Measurements from ENCODE around the gene FAM25G. TPM values are rescaled to one million over a fixed set of nuclear protein-coding genes. Genes with fewer than 3 reads are reported as not detected.

The FAM25G gene
- total and polyA plus RNA-seq, 2 donors (not counting 3 experiments of a cell fraction or from before 2014, with no cell fraction given) = not detected

- H3K79me2 ChIP-seq (ENCODE audit: control insufficient read depth, insufficient read depth, low read length) = no peaks in the 10 kb centered on the region
- BruUV-seq (replicated peaks) = no TSS peak
- H3K27ac ChIP-seq (ENCODE audit: insufficient read depth, low read depth, low read length) = no peak overlapping the region
- H3K4me2 ChIP-seq (ENCODE audit: insufficient read depth, low read length) = no peak overlapping the region
- ChIA-PET CTCF (interaction anchor here (1.1 to 2.5 kb wide), 4 partner anchors 16 to 78 kb away, joined by 3 to 8 read pairs (median 3); partner anchors contain the start of gene ZNF488), POLR2A (no interaction called here)
- no peaks in the 10 kb centered on the region for H3K36me3 ChIP-seq (ENCODE audit: control insufficient read depth in 2 of 2, extremely low read depth in 1 of 2, insufficient read depth in 2 of 2, low read length in 2 of 2)
- H2AFZ ChIP-seq (ENCODE audit: low read depth, low read length) = no peak overlapping the region
- H4K20me1 ChIP-seq (replicated peaks; ENCODE audit: control insufficient read depth, extremely low read depth, insufficient read depth, low read length) = no peaks in the 10 kb centered on the region
- FAIRE-seq = no peak
- TF ChIP-seq CTCF (IDR thresholded peaks at IDR 0.05; ENCODE audit: extremely low read depth in 1 of 2, insufficient read depth in 1 of 2, low read depth in 1 of 2, low read length in 2 of 2) (no peak), EZH2 (IDR thresholded peaks at IDR 0.05; ENCODE audit: borderline replicate concordance, low read depth, low read length, severe bottlenecking) (no peak), MAX (IDR thresholded peaks at IDR 0.05; ENCODE audit: insufficient read depth, insufficient read length) (no peak), JUN (IDR thresholded peaks at IDR 0.05; ENCODE audit: borderline replicate concordance, insufficient read depth, insufficient read length, low read depth) (no peak), POLR2AphosphoS5 (IDR thresholded peaks at IDR 0.05; ENCODE audit: insufficient read depth, low read depth, low read length) (no peak), MYC (IDR thresholded peaks at IDR 0.05; ENCODE audit: low read depth, low read length) (no peak), FOS (IDR thresholded peaks at IDR 0.05; ENCODE audit: borderline replicate concordance, insufficient read depth, low read length) (no peak), POLR2A (IDR thresholded peaks at IDR 0.05; ENCODE audit: low read depth, low read length) (no peak), GATA2 (IDR thresholded peaks at IDR 0.05; ENCODE audit: insufficient read depth, insufficient read length, low read depth, low read length) (no peak)
- H3K9me1 ChIP-seq (replicated peaks; ENCODE audit: control insufficient read depth, extremely low read depth, insufficient read depth, low read length) = no peaks in the 10 kb centered on the region
- peaks cover 3 to 5% of the 10 kb centered on the region in 2 experiments for H3K27me3 ChIP-seq (ENCODE audit: control insufficient read depth in 2 of 2, insufficient read depth in 2 of 2, low read length in 2 of 2)
- H3K9ac ChIP-seq (replicated peaks; ENCODE audit: extremely low read depth, insufficient read depth, low read length) = no peak overlapping the region
- dilution Hi-C loops (cut with MboI; ENCODE audit: extremely low pct_ligation_motif_present, low sequenced_read_pairs) = no loop called here
- no peak overlapping the region for H3K4me3 ChIP-seq (replicated peaks in 1 of 3; ENCODE audit: insufficient read depth in 1 of 3, low read depth in 1 of 3, low read length in 3 of 3)
- no peaks in the 10 kb centered on the region for H3K9me3 ChIP-seq (replicated peaks; ENCODE audit: control insufficient read depth, insufficient read depth, low read length)
- no peak for DNase-seq (ENCODE audit: low read depth, low spot score)
- intact Hi-C loops (cut with micrococcal nuclease) = no loop called here
- H3K4me1 ChIP-seq (ENCODE audit: control insufficient read depth, extremely low read depth, insufficient read depth, low read length) = no peaks in the 10 kb centered on the region
Observed at GRCh38 chr10:47440207-47440606, 51.3 kb downstream of the FAM25G start.
